Lower leg skin (tissue), 4 donors: ENCODE measurements around the gene ZSWIM6. TPM values are rescaled to one million over a fixed set of nuclear protein-coding genes. Genes with fewer than 3 reads are reported as not detected.

Experiments
- DNase-seq, 2 donors: peaks; one replicate each; pipeline ENCODE4 v3.0.0-alpha.2; 2019; ENCODE audit warnings: low spot score in 2 of 2
- H3K4me3 ChIP-seq: fragments of 200-600 bp; sonication (generic); 2 replicates; pipeline ENCODE4 v1.5.1; 2017; ENCODE audit warnings: mild to moderate bottlenecking, low read depth; ENCODE audit not compliant: poor library complexity, severe bottlenecking
- CTCF ChIP-seq, 3 donors: fragments of 450-650 bp; IDR thresholded peaks; one replicate each; pipeline ENCODE4 v1.5.1; 2016; ENCODE audit warnings: antibody characterized with exemption in 3 of 3, mild to moderate bottlenecking in 3 of 3, moderate library complexity in 2 of 3
- POLR2A ChIP-seq, 2 donors: fragments of 450-650 bp; IDR thresholded peaks; one replicate each; pipeline ENCODE4 v1.6.1; 2016 to 2017; ENCODE audit warnings: antibody characterized with exemption in 2 of 2, mild to moderate bottlenecking in 1 of 2, moderate library complexity in 1 of 2
- WGBS, 2 donors: methylation state at CpG; one replicate each; pipeline ENCODE4 v1.1.5; 2018; 5-methylcytosine and 5-hydroxymethylcytosine counted together
- intact Hi-C: fragments of 100-400 bp; cut with DNase I; formaldehyde crosslinking; loops from one replicate; pipeline ENCODE4 v1.15.0; 2023; ENCODE audit warnings: low total_unique reads
- total RNA-seq, 4 donors: library from RNA; depleted of rRNA; stranded (reverse); fragments of >200 nt; gene quantifications; one replicate each; pipeline ENCODE4 v1.1.0, GENCODE V29; 2016

Gene ZSWIM6
- total RNA-seq, 4 donors from 2014 or later: 7.1 to 8.7 (median 8.1) TPM

GRCh38 chr5:61307611-61308010 is 24.4 kb upstream of the ZSWIM6 start:
- no peak for TF ChIP-seq CTCF (IDR thresholded peaks at IDR 0.05)
- no peak for TF ChIP-seq POLR2A (IDR thresholded peaks at IDR 0.05)
- 93 to 94% methylated on average over 1 of the region's 1 CpG for WGBS, 2 donors
- H3K4me3 ChIP-seq: no peak overlapping the region
- intact Hi-C loops: no loop called here
- DNase-seq: no peak

GRCh38 chr5:61308712-61309111 is 23.3 kb upstream of the ZSWIM6 start:
- no peak for TF ChIP-seq CTCF (IDR thresholded peaks at IDR 0.05)
- TF ChIP-seq POLR2A (IDR thresholded peaks at IDR 0.05): no peak
- WGBS, 2 donors: 65 to 83% methylated on average over 1 of the region's 1 CpG
- intact Hi-C loops: no loop called here
- no peak overlapping the region for H3K4me3 ChIP-seq
- DNase-seq: no peak

- TF ChIP-seq POLR2A (IDR thresholded peaks at IDR 0.05) (no peak), CTCF (IDR thresholded peaks at IDR 0.05) (no peak)
- 73 to 76% methylated on average over 5 of the region's 5 CpGs for WGBS, 2 donors
- intact Hi-C loops: no loop called here
- H3K4me3 ChIP-seq: no peak overlapping the region
- DNase-seq: no peak
These were observed 22.9 kb upstream of the ZSWIM6 start for GRCh38 chr5:61309115-61309514.

- no peak overlapping the region for H3K4me3 ChIP-seq
- intact Hi-C loops: no loop called here
- TF ChIP-seq POLR2A (IDR thresholded peaks at IDR 0.05) (no peak), CTCF (IDR thresholded peaks at IDR 0.05) (no peak)
- WGBS, 2 donors: 63 to 67% methylated on average over 5 of the region's 5 CpGs
- DNase-seq: no peak
These were observed 20.9 kb upstream of the ZSWIM6 start for GRCh38 chr5:61311056-61311610.

- intact Hi-C loops: no loop called here
- 77 to 79% methylated on average over 8 of the region's 8 CpGs for WGBS, 2 donors
- no peak for DNase-seq
- H3K4me3 ChIP-seq: no peak overlapping the region
- TF ChIP-seq POLR2A (IDR thresholded peaks at IDR 0.05) (no peak), CTCF (IDR thresholded peaks at IDR 0.05) (no peak)
These were observed 19.9 kb upstream of the ZSWIM6 start for GRCh38 chr5:61311836-61312808.
